ENCODE measurements around the gene DCAF4L1. TPM values are rescaled to one million over a fixed set of nuclear protein-coding genes. Genes with fewer than 3 reads are reported as not detected.

DCAF4L1 gene
- total and polyA plus RNA-seq, 2 donors (not counting 1 experiment from before 2014, with no cell fraction given): 0.20 to 0.31 TPM

DNA sequence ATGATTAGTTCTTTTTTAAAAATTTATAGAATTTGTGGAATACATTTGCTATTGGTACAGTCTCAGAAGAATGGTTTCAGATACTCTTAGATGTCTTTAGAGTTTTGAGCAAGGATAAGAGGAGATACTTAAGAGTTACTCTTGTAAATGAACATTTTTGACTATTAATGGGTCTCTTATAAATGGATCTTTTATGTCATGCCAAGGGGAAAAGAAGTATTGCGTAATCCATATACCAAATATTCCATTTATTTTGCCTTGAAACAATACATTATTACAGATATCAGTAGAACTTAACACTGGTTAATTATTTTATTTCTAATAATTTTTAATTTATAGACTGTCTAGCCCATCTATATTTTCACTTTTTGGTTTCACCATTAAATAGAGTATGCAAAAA lies 17.2 kb upstream of the DCAF4L1 start:
- no peak overlapping the region for H2AFZ ChIP-seq (ENCODE audit: insufficient read depth, low read depth, low read length, poor library complexity, severe bottlenecking)
- no peak overlapping the region for H3K4me2 ChIP-seq (replicated peaks; ENCODE audit: low read depth, low read length, poor library complexity, severe bottlenecking)
- H3K9me3 Mint-ChIP-seq (ENCODE audit: insufficient read depth): peaks cover 12% of the 10 kb centered on the region
- no peaks in the 10 kb centered on the region for H3K79me2 ChIP-seq (ENCODE audit: control insufficient read depth, insufficient read depth, low read length)
- H3K27me3 Mint-ChIP-seq: no peaks in the 10 kb centered on the region
- DNase-seq: no peak
- peaks cover 0 to 8% (median 8%) of the 10 kb centered on the region in 3 donors for H3K9me3 ChIP-seq (ENCODE audit: control extremely low read depth in 1 of 3, control insufficient read depth in 2 of 3, insufficient read depth in 1 of 3, low read length in 2 of 3)
- H3K4me3 ChIP-seq (ENCODE audit: control extremely low read depth in 1 of 5, extremely low read depth in 1 of 5, insufficient read depth in 1 of 5, low read depth in 2 of 5, low read length in 4 of 5): no peak overlapping the region
- no peak for TF ChIP-seq CTCF (IDR thresholded peaks at IDR 0.05)
- TF ChIP-seq EZH2 (IDR thresholded peaks at IDR 0.05; ENCODE audit: borderline replicate concordance, insufficient read depth, low read depth, low read length, poor library complexity, severe bottlenecking): no peak
- no CpG with 5 or more reads among the region's 1 CpG for WGBS (ENCODE audit: insufficient coverage)
- H4K20me1 ChIP-seq (ENCODE audit: control insufficient read depth, insufficient read depth, low read length, poor library complexity, severe bottlenecking): no peaks in the 10 kb centered on the region
- no peaks in the 10 kb centered on the region for H3K27me3 ChIP-seq (replicated peaks in 1 of 4; ENCODE audit: control extremely low read depth in 1 of 4, control insufficient read depth in 3 of 4, insufficient read depth in 4 of 4, low read length in 3 of 4)
- no peaks in the 10 kb centered on the region for H3K4me1 ChIP-seq (ENCODE audit: control insufficient read depth in 2 of 2, insufficient read depth in 2 of 2, low read length in 2 of 2)
- ChIA-PET POLR2A (no interaction called here), CTCF (no interaction called here)
- H3K36me3 ChIP-seq (replicated peaks in 1 of 2; ENCODE audit: control extremely low read depth in 1 of 2, control insufficient read depth in 1 of 2, extremely low read depth in 1 of 2, insufficient read depth in 2 of 2, low read length in 1 of 2): no peaks in the 10 kb centered on the region
- no peak overlapping the region for H3K27ac Mint-ChIP-seq
- no peak overlapping the region for H3K9ac ChIP-seq (ENCODE audit: low read length)
- H3K4me3 Mint-ChIP-seq: no peak overlapping the region
- H3K4me1 Mint-ChIP-seq: peaks cover 1% of the 10 kb centered on the region
- H3K27ac ChIP-seq (ENCODE audit: low read length in 2 of 2): no peak overlapping the region
- no peak for ATAC-seq (ENCODE audit: low read depth)
- intact Hi-C loops (cut with micrococcal nuclease): no loop called here

- WGBS (ENCODE audit: insufficient coverage): no CpG with 5 or more reads among the region's 2 CpGs
- Histone ChIP-seq H3K4me3 (ENCODE audit: control extremely low read depth in 1 of 5, extremely low read depth in 1 of 5, insufficient read depth in 1 of 5, low read depth in 2 of 5, low read length in 4 of 5) (no peak overlapping the region), H3K4me2 (replicated peaks; ENCODE audit: low read depth, low read length, poor library complexity, severe bottlenecking) (no peak overlapping the region), H3K4me1 (ENCODE audit: control insufficient read depth in 2 of 2, insufficient read depth in 2 of 2, low read length in 2 of 2) (no peaks in the 10 kb centered on the region), H2AFZ (ENCODE audit: insufficient read depth, low read depth, low read length, poor library complexity, severe bottlenecking) (no peak overlapping the region), H3K79me2 (ENCODE audit: control insufficient read depth, insufficient read depth, low read length) (no peaks in the 10 kb centered on the region), H3K27ac (ENCODE audit: low read length in 2 of 2) (no peak overlapping the region), H3K36me3 (replicated peaks in 1 of 2; ENCODE audit: control extremely low read depth in 1 of 2, control insufficient read depth in 1 of 2, extremely low read depth in 1 of 2, insufficient read depth in 2 of 2, low read length in 1 of 2) (no peaks in the 10 kb centered on the region), H4K20me1 (ENCODE audit: control insufficient read depth, insufficient read depth, low read length, poor library complexity, severe bottlenecking) (no peaks in the 10 kb centered on the region), H3K27me3 (replicated peaks in 1 of 4; ENCODE audit: control extremely low read depth in 1 of 4, control insufficient read depth in 3 of 4, insufficient read depth in 4 of 4, low read length in 3 of 4) (no peaks in the 10 kb centered on the region), H3K9me3 (ENCODE audit: control extremely low read depth in 1 of 3, control insufficient read depth in 2 of 3, insufficient read depth in 1 of 3, low read length in 2 of 3) (peaks cover 0 to 8% (median 8%) of the 10 kb centered on the region in 3 donors), H3K9ac (ENCODE audit: low read length) (no peak overlapping the region)
- intact Hi-C loops (cut with micrococcal nuclease): no loop called here
- ATAC-seq (ENCODE audit: low read depth) (no peak), DNase-seq (no peak)
- Mint-ChIP-seq H3K9me3 (ENCODE audit: insufficient read depth) (peaks cover 14% of the 10 kb centered on the region), H3K27me3 (no peaks in the 10 kb centered on the region), H3K4me1 (peaks cover 5% of the 10 kb centered on the region), H3K4me3 (no peak overlapping the region), H3K27ac (no peak overlapping the region)
- ChIA-PET POLR2A (no interaction called here), CTCF (interaction anchor here (0.7 to 1.7 kb wide), 2 partner anchors 10 to 20 kb away, joined by 3 to 5 read pairs; no protein-coding TSS in a partner anchor)
- TF ChIP-seq CTCF (IDR thresholded peaks at IDR 0.05) (no peak), EZH2 (IDR thresholded peaks at IDR 0.05; ENCODE audit: borderline replicate concordance, insufficient read depth, low read depth, low read length, poor library complexity, severe bottlenecking) (no peak)
Measured at GRCh38 chr4:41967392-41967791, 14.2 kb upstream of the DCAF4L1 start.
